Measurements from ENCODE around the gene APOA5.

APOA5 gene

DNA sequence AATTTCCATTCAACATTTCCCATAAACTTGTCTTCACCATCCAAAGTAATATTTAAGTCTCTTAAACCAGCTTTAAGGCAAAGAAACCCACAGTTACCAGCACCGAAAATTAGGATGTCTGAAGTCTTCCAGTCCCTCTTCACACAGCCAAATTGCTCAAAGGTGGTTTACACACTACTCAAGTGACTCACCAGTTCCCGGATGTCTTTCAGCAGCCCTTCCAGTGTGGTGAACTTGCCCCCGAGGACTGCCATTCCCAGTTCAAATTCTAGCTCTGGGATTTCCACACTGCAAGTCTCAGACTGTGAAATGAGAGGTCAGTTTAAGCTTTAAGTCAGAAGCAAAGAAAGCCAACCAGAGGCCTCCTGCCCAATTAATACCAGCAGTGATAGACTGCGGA is 9.0 kb downstream of the APOA5 start:
- H3K4me3 ChIP-seq (ENCODE audit: low read depth, low read length) = no peak overlapping the region
- no peak for DNase-seq (ENCODE audit: low read depth)
- TF ChIP-seq MYC (IDR thresholded peaks at IDR 0.05; ENCODE audit: low read depth, low read length) (no peak), POLR2A (IDR thresholded peaks at IDR 0.05; ENCODE audit: extremely low read depth, insufficient read length) (no peak)
- TF ChIP-seq, protein P1, sequence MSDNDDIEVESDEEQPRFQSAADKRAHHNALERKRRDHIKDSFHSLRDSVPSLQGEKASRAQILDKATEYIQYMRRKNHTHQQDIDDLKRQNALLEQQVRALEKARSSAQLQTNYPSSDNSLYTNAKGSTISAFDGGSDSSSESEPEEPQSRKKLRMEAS (IDR thresholded peaks at IDR 0.05; ENCODE audit: low read depth, low read length) = no peak
- TF ChIP-seq, protein P2, sequence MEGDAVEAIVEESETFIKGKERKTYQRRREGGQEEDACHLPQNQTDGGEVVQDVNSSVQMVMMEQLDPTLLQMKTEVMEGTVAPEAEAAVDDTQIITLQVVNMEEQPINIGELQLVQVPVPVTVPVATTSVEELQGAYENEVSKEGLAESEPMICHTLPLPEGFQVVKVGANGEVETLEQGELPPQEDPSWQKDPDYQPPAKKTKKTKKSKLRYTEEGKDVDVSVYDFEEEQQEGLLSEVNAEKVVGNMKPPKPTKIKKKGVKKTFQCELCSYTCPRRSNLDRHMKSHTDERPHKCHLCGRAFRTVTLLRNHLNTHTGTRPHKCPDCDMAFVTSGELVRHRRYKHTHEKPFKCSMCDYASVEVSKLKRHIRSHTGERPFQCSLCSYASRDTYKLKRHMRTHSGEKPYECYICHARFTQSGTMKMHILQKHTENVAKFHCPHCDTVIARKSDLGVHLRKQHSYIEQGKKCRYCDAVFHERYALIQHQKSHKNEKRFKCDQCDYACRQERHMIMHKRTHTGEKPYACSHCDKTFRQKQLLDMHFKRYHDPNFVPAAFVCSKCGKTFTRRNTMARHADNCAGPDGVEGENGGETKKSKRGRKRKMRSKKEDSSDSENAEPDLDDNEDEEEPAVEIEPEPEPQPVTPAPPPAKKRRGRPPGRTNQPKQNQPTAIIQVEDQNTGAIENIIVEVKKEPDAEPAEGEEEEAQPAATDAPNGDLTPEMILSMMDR (IDR thresholded peaks at IDR 0.05; ENCODE audit: low read depth, low read length) = no peak

DNA sequence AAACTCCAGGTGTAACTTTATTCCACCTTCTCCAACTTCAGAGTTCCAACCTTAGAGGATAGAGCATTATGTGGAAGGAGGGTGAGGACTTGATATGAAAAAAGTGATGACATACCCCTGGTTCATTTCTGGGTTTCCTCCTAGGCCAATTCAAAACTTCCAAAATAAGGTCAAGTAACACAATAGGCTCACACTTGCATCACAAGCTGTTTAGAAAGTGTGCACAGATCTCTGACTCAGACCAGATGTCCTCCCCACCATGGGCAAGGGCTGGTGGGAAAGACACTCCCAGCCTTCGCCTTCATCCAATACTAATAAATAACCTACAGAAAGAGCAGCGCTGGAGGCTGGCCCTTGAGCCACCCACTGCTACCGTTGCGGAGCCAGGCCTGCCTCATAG is 13.1 kb downstream of the APOA5 start:
- no peak overlapping the region for H3K4me3 ChIP-seq (ENCODE audit: low read depth, low read length)
- DNase-seq (ENCODE audit: low read depth) = no peak
- no peak for TF ChIP-seq POLR2A (IDR thresholded peaks at IDR 0.05; ENCODE audit: extremely low read depth, insufficient read length)
- TF ChIP-seq, protein P2 (IDR thresholded peaks at IDR 0.05; ENCODE audit: low read depth, low read length) = no peak
- TF ChIP-seq, protein P1 (IDR thresholded peaks at IDR 0.05; ENCODE audit: low read depth, low read length) = no peak
- TF ChIP-seq MYC (IDR thresholded peaks at IDR 0.05; ENCODE audit: low read depth, low read length) = no peak

DNA sequence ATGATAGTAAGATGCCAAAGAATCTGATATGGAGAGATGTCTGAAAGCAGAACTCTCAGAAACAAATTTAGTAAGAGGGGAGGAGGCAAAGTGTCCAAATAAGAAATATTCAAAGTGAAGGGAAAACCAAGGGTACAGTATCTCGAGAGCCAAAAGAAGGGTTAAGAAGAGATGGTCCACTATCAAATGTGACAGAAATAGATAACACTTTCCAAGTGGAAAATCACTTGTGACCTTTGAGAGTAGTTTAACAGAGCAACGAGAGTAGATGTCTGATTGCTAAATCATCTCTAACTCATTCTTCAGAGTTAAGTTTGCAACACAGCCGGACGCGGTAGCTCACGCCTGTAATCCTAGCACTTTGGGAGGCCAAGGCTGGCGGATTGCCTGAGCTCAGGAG is 14.6 kb downstream of the APOA5 start:
- no peak for DNase-seq (ENCODE audit: low read depth)
- TF ChIP-seq, protein P1 (IDR thresholded peaks at IDR 0.05; ENCODE audit: low read depth, low read length) = no peak
- TF ChIP-seq MYC (IDR thresholded peaks at IDR 0.05; ENCODE audit: low read depth, low read length) (no peak), POLR2A (IDR thresholded peaks at IDR 0.05; ENCODE audit: extremely low read depth, insufficient read length) (no peak)
- TF ChIP-seq, protein P2 (IDR thresholded peaks at IDR 0.05; ENCODE audit: low read depth, low read length) = no peak
- no peak overlapping the region for H3K4me3 ChIP-seq (ENCODE audit: low read depth, low read length)

DNA sequence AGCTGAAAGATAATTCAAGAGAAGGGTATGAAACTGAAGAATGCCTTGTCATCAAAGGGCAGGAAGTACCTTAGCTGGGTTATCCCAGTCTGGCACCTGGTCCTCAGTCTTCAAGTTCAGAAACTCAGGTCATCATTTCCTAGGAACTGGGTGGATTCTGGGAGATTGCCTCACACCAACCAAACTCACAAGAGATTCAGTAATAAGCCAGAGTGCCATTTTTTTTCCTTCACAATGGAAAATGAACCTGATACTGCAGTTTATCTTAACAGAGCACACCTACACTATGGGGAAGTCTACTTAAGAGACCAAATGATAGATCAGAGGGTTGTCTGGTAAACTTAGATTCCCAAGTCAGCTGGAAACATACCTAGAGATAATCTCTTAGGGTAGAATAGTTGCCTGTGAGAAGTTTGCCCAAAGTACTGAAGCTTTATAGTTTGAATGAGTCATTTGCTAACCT is 15.1 kb downstream of the APOA5 start:
- no peak for TF ChIP-seq MYC (IDR thresholded peaks at IDR 0.05; ENCODE audit: low read depth, low read length)
- TF ChIP-seq, protein P1 (IDR thresholded peaks at IDR 0.05; ENCODE audit: low read depth, low read length) = no peak
- TF ChIP-seq, protein P2 (IDR thresholded peaks at IDR 0.05; ENCODE audit: low read depth, low read length) = no peak
- no peak for TF ChIP-seq POLR2A (IDR thresholded peaks at IDR 0.05; ENCODE audit: extremely low read depth, insufficient read length)

DNA sequence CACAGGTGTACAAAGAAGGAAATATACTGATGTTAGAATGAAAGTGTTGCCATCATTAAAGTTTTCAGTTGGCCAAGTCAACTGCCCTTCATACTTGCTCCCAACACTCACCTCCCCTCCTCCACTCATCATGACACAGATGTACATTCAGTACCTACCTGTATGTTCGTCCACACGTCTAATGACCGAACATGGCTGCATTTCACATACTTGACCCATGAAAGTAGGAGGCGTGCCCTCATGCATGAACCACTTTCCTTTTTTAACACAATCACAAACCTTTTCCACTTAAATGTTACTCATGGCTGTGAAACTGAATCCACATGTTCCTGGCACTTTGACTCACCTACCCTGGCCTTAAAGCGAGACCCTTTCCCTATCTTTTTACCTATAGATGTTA is 15.7 kb downstream of the APOA5 start:
- DNase-seq (ENCODE audit: low read depth) = no peak
- H3K4me3 ChIP-seq (ENCODE audit: low read depth, low read length) = no peak overlapping the region
- TF ChIP-seq, protein P2 (IDR thresholded peaks at IDR 0.05; ENCODE audit: low read depth, low read length) = no peak
- TF ChIP-seq POLR2A (IDR thresholded peaks at IDR 0.05; ENCODE audit: extremely low read depth, insufficient read length) = no peak
- TF ChIP-seq, protein P1 (IDR thresholded peaks at IDR 0.05; ENCODE audit: low read depth, low read length) = no peak
- TF ChIP-seq MYC (IDR thresholded peaks at IDR 0.05; ENCODE audit: low read depth, low read length) = no peak

More for the DNA sequence above, 15.1 kb downstream of the APOA5 start:
- DNase-seq (ENCODE audit: low read depth) = no peak
- no peak overlapping the region for H3K4me3 ChIP-seq (ENCODE audit: low read depth, low read length)

All from NB4 (cell line).